K562 (cell line): ENCODE data around the gene URB2. TPM values are rescaled to one million over a fixed set of nuclear protein-coding genes. Genes with fewer than 3 reads are reported as not detected.

Experiments
- ATAC-seq: fragments of 200-7000 bp; cut with Tn5 transposase; 3 replicates; pipeline ENCODE4 v1.9.1; 2020; ENCODE audit warnings: moderate library complexity
- BruUV-seq: library from RNA; stranded (reverse); fragments of 400-500 nt; replicated peaks from 2 replicates; lab custom pipeline; 2021; lab: Mats Ljungman, UMichigan
- CTCF ChIA-PET: fragments of 300-600 bp; formaldehyde crosslinking; extraction: SDS; loops from one replicate; lab custom pipeline; 2021; ENCODE audit warnings: low intra/inter-chr PET ratio; lab: Yijun Ruan, JAX
- POLR2A ChIA-PET: fragments of 300-600, 350-650 bp; sonication (Branson Sonifier 250); formaldehyde crosslinking; extraction: SDS; loops from one replicate; lab custom pipeline; 2021; ENCODE audit warnings: antibody characterized with exemption, inconsistent platforms; lab: Yijun Ruan, JAX
- DNase-seq, 4 experiments: peaks; one replicate each; pipeline versions ENCODE4 v3.0.0 to v3.0.0-alpha.2; 2011 to 2018; ENCODE audit warnings: low spot score in 3 of 4, mixed read lengths in 3 of 4; ENCODE audit errors: extremely low read depth in 1 of 4
- FAIRE-seq: peaks from 2 replicates; lab custom pipeline; 2011; peaks lifted over from hg19 to GRCh38; lab: Jason Lieb, UNC
- H2AFZ ChIP-seq: 2 replicates; pipeline ENCODE4 v1.6.0; 2011; ENCODE audit warnings: low read depth, low read length, control low read depth, inconsistent platforms
- H3K27ac ChIP-seq: fragments of 200-600 bp; 3 replicates; pipeline ENCODE4 v1.8.0; 2011; ENCODE audit warnings: low read depth, mild to moderate bottlenecking, control low read depth, inconsistent platforms, low read length, moderate library complexity, mixed read lengths; ENCODE audit errors: extremely low read depth
- H3K27me3 ChIP-seq, 2 experiments: fragments of 300-600 bp in 1 of 2; 2 replicates in 1 of 2; 3 replicates in 1 of 2; pipeline versions ENCODE4 v1.6.0 to v1.8.0; 2011; ENCODE audit warnings: inconsistent platforms in 2 of 2, low read length in 2 of 2, mild to moderate bottlenecking in 1 of 2, mixed read lengths in 1 of 2, moderate library complexity in 1 of 2; ENCODE audit not compliant: control insufficient read depth in 2 of 2, insufficient read depth in 2 of 2
- H3K36me3 ChIP-seq: fragments of 300-600 bp; 3 replicates; pipeline ENCODE4 v1.8.0; 2011; ENCODE audit warnings: mild to moderate bottlenecking, low read length, inconsistent platforms; ENCODE audit not compliant: control insufficient read depth, insufficient read depth
- H3K4me1 ChIP-seq, 2 experiments: fragments of 200-600 bp in 1 of 2; replicated peaks in 1 of 2; 2 replicates in 1 of 2; 3 replicates in 1 of 2; pipeline versions ENCODE4 v1.5.1 to v1.8.0; 2011; ENCODE audit warnings: inconsistent platforms in 2 of 2, low read length in 2 of 2, mild to moderate bottlenecking in 1 of 2, mixed read lengths in 1 of 2, moderate library complexity in 1 of 2; ENCODE audit not compliant: control insufficient read depth in 2 of 2, insufficient read depth in 2 of 2
- H3K4me2 ChIP-seq: 2 replicates; pipeline ENCODE4 v1.6.1; 2011; ENCODE audit warnings: low read length, control low read depth, inconsistent platforms, mixed read lengths; ENCODE audit not compliant: insufficient read depth
- H3K4me3 ChIP-seq: fragments of 200-600 bp; sonication (generic), shearing (Covaris generic); 2 replicates; pipeline ENCODE4 v1.5.1; 2016; ENCODE audit warnings: control low read depth, inconsistent platforms
- H3K79me2 ChIP-seq: fragments of 200-600 bp; 3 replicates; pipeline ENCODE4 v1.8.0; 2011; ENCODE audit warnings: low read length, inconsistent platforms; ENCODE audit not compliant: control insufficient read depth, insufficient read depth
- H3K9ac ChIP-seq, 2 experiments: 2 replicates each; pipeline versions ENCODE4 v1.6.0 to v1.6.1; 2011; ENCODE audit warnings: low read depth in 2 of 2, low read length in 2 of 2, control low read depth in 1 of 2, inconsistent platforms in 1 of 2, mild to moderate bottlenecking in 1 of 2, mixed read lengths in 1 of 2; ENCODE audit not compliant: insufficient read depth in 1 of 2
- H3K9me1 ChIP-seq: one replicate; pipeline ENCODE4 v1.6.0; 2011; ENCODE audit warnings: inconsistent platforms, mild to moderate bottlenecking, low read length, moderate library complexity; ENCODE audit not compliant: control insufficient read depth, insufficient read depth
- H3K9me3 ChIP-seq: replicated peaks from 2 replicates; pipeline ENCODE4 v1.5.1; 2011; ENCODE audit warnings: low read depth, low read length, inconsistent platforms; ENCODE audit not compliant: control insufficient read depth, insufficient read depth
- H4K20me1 ChIP-seq: replicated peaks from 2 replicates; pipeline ENCODE4 v1.6.1; 2011; ENCODE audit warnings: low read length, inconsistent platforms, mixed read lengths; ENCODE audit not compliant: control insufficient read depth, insufficient read depth
- DMBX1 ChIP-seq: fragments of 250-450 bp; sonication (Bioruptor Pico); IDR thresholded peaks from 2 replicates; pipeline ENCODE4 v1.8.0; 2022; ENCODE audit warnings: inconsistent platforms, mild to moderate bottlenecking, moderate library complexity, borderline replicate concordance
- HDAC2 ChIP-seq: fragments of 450-650 bp; IDR thresholded peaks from 2 replicates; pipeline ENCODE4 v1.6.1; 2016; ENCODE audit warnings: mild to moderate bottlenecking
- LCOR ChIP-seq: sonication (generic); formaldehyde crosslinking; IDR thresholded peaks from 2 replicates; pipeline ENCODE4 v1.8.0; 2022; ENCODE audit warnings: mild to moderate bottlenecking, missing genetic modification reagents
- MTF1 ChIP-seq: fragments of 250-450 bp; sonication (Bioruptor Pico); IDR thresholded peaks from 2 replicates; pipeline ENCODE4 v1.9.0; 2021; ENCODE audit warnings: moderate library complexity, mild to moderate bottlenecking, inconsistent platforms, borderline replicate concordance
- MYBL2 ChIP-seq, 2 experiments: fragments of 450-650 bp in 1 of 2; sonication (generic) in 1 of 2; formaldehyde crosslinking in 1 of 2; IDR thresholded peaks; 2 replicates each; pipeline versions ENCODE4 v1.6.1 to v1.8.1; 2017 to 2022; ENCODE audit warnings: borderline replicate concordance in 1 of 2, inconsistent platforms in 1 of 2, low read depth in 1 of 2, mild to moderate bottlenecking in 1 of 2, missing genetic modification reagents in 1 of 2, moderate library complexity in 1 of 2
- XRCC4 ChIP-seq: IDR thresholded peaks from one replicate; pipeline ENCODE4 v1.6.1; 2011; ENCODE audit not compliant: insufficient read depth, insufficient read length; ENCODE audit errors: extremely low read depth
- YBX1 ChIP-seq: fragments of 450-650 bp; IDR thresholded peaks from 2 replicates; pipeline ENCODE4 v1.7.1; 2016; ENCODE audit warnings: mild to moderate bottlenecking
- YY1 ChIP-seq, 3 experiments: IDR thresholded peaks; 2 replicates each; pipeline ENCODE4 v1.6.1; 2011; ENCODE audit warnings: low read length in 2 of 3, mild to moderate bottlenecking in 2 of 3, moderate library complexity in 2 of 3, borderline replicate concordance in 1 of 3, control low read depth in 1 of 3, low read depth in 1 of 3; ENCODE audit not compliant: insufficient read depth in 3 of 3, insufficient replicate concordance in 2 of 3, control insufficient read depth in 1 of 3, insufficient read length in 1 of 3; ENCODE audit errors: extremely low read depth in 1 of 3
- ZNF274 ChIP-seq: IDR thresholded peaks from 2 replicates; pipeline ENCODE4 v1.6.1; 2011; ENCODE audit warnings: low read depth, mild to moderate bottlenecking, low read length, moderate library complexity, borderline replicate concordance
- ZNF311 ChIP-seq: fragments of 250-450 bp; sonication (Bioruptor Pico); IDR thresholded peaks from 2 replicates; pipeline ENCODE4 v1.4.0; 2020; ENCODE audit warnings: mild to moderate bottlenecking, moderate library complexity
- ZZZ3 ChIP-seq: fragments of 450-650 bp; IDR thresholded peaks from 2 replicates; pipeline ENCODE4 v1.6.1; 2016; ENCODE audit warnings: antibody characterized with exemption, mild to moderate bottlenecking, moderate library complexity
- WGBS: fragments of 100-300 bp; shearing (Covaris generic); methylation state at CpG from one replicate; pipeline ENCODE4 v1.1.6; 2016; ENCODE audit warnings: low coverage, mixed read lengths; ENCODE audit not compliant: insufficient coverage; ENCODE audit errors: missing lambda C conversion rate; 5-methylcytosine and 5-hydroxymethylcytosine counted together
- in situ Hi-C: fragments of 300-500 bp; cut with MboI; formaldehyde crosslinking; loops from 4 replicates; pipeline ENCODE4 v1.15.0; 2018; ENCODE audit warnings: inconsistent platforms, mixed read lengths
- intact Hi-C: fragments of 100-400 bp; cut with micrococcal nuclease; formaldehyde crosslinking; loops from 2 replicates; pipeline ENCODE4 v1.14.2; 2022
- polyA plus RNA-seq, 8 experiments: library from polyadenylated mRNA; depleted of rRNA in 4 of 8; stranded (reverse) in 5 of 8; unstranded in 3 of 8; fragments of >200 nt; fragmentation: Nextera tagmentation in 2 of 8; fragmentation: Illumina TruSeq in 1 of 8; extraction: Ambion mirVana in 2 of 8; extraction: Trizol in 1 of 8; gene quantifications; 2 replicates each; pipeline versions ENCODE4 v1.2.1 to v1.2.3, GENCODE V29; 2011 to 2014; ENCODE audit warnings: inconsistent platforms in 1 of 8, missing spikeins in 1 of 8
- total RNA-seq, 7 experiments: library from RNA; depleted of rRNA in 6 of 7; stranded (reverse); fragments of >200 nt in 6 of 7; fragmentation: Illumina TruSeq in 2 of 7; extraction: Trizol in 2 of 7; gene quantifications; 2 replicates each; pipeline versions ENCODE4 v1.2.1 to v1.2.3, GENCODE V29; 2011 to 2021; ENCODE audit warnings: low replicate concordance in 1 of 7
- TF ChIP-seq, protein P1 (sequence below): fragments of 250-450 bp; sonication (Bioruptor Pico); IDR thresholded peaks from 2 replicates; pipeline ENCODE4 v1.4.0; 2020; ENCODE audit warnings: mild to moderate bottlenecking, moderate library complexity
- TF ChIP-seq, protein P2 (sequence below), 2 experiments: IDR thresholded peaks in 1 of 2; conservative IDR thresholded peaks in 1 of 2; 2 replicates each; pipeline ENCODE4 v1.6.1; 2016; ENCODE audit warnings: low read depth in 2 of 2, mild to moderate bottlenecking in 1 of 2, missing compliant biosample characterization in 1 of 2, missing genetic modification characterization in 1 of 2, moderate library complexity in 1 of 2
- TF ChIP-seq, protein P3 (sequence below): fragments of 450-650 bp; conservative IDR thresholded peaks from 2 replicates; pipeline ENCODE4 v1.6.1; 2016; ENCODE audit warnings: missing genetic modification characterization, low read depth, mild to moderate bottlenecking, missing compliant biosample characterization, moderate library complexity

URB2 gene
- total and polyA plus RNA-seq, 9 of the 15 experiments (the other 6 are each of a cell fraction or from before 2014, with no cell fraction given): 2.8 to 28.3 (median 19.0) TPM

- TF ChIP-seq MYBL2 (IDR thresholded peaks at IDR 0.05; ENCODE audit: low read depth) (no peak), MYBL2 (CRISPR knock-in tag; IDR thresholded peaks at IDR 0.05; ENCODE audit: borderline replicate concordance) (no peak), LCOR (CRISPR knock-in tag) (no peak), MTF1 (CRISPR knock-in tag) (no peak), YBX1 (no peak), ZZZ3 (no peak)
- TF ChIP-seq, protein P1, sequence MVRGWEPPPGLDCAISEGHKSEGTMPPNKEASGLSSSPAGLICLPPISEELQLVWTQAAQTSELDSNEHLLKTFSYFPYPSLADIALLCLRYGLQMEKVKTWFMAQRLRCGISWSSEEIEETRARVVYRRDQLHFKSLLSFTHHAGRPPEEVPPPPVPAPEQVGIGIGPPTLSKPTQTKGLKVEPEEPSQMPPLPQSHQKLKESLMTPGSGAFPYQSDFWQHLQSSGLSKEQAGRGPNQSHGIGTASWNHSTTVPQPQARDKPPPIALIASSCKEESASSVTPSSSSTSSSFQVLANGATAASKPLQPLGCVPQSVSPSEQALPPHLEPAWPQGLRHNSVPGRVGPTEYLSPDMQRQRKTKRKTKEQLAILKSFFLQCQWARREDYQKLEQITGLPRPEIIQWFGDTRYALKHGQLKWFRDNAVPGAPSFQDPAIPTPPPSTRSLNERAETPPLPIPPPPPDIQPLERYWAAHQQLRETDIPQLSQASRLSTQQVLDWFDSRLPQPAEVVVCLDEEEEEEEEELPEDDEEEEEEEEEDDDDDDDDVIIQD: no peak
Observed at GRCh38 chr1:229672246-229672645, 46.2 kb downstream of the URB2 start (continued).

DNA sequence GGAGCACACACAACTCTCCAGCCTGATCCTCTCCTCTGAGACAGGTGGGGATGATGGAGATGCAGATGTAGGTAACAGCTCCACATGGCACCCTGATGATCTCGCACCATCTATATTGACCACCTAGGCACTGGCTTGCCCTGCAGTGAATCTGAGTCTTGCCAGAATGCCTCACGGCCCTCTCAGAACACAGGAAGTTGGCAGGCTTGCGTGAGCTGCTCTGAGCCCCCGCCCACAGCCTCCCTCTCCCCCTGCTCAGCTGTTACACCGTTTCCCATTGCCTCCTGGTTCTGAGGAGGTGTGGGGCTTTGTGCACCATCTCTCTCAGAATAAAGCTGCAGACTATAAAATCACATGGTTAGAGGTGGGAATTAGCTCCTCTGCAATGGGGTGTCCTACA, 48.0 kb downstream of the URB2 start:
- WGBS: 31% methylated on average over 5 of the region's 5 CpGs
- FAIRE-seq (no peak), ATAC-seq (no peak), DNase-seq (peak in 1 of 4 experiments; percentile 1)
- H3K9ac ChIP-seq: no peak overlapping the region
- in situ Hi-C loops (no loop called here), intact Hi-C loops (no loop called here)
- H4K20me1 ChIP-seq: no peaks in the 10 kb centered on the region
- no peak overlapping the region for H3K4me3 ChIP-seq
- no peaks in the 10 kb centered on the region for H3K4me1 ChIP-seq
- H3K79me2 ChIP-seq: no peaks in the 10 kb centered on the region
- POLR2A ChIA-PET: interaction anchor here (1.3 kb wide), 1 partner anchor 11 kb away, joined by 4 read pairs; no protein-coding TSS in a partner anchor
- H3K9me3 ChIP-seq: no peaks in the 10 kb centered on the region
- CTCF ChIA-PET: no interaction called here
- H2AFZ ChIP-seq: no peak overlapping the region
- no TSS peak for BruUV-seq
- H3K36me3 ChIP-seq: no peaks in the 10 kb centered on the region; the same call in 2 of the 3 replicates
- no peak overlapping the region for H3K27ac ChIP-seq
- H3K4me2 ChIP-seq: no peak overlapping the region
- H3K9me1 ChIP-seq: no peaks in the 10 kb centered on the region
- no peaks in the 10 kb centered on the region for H3K27me3 ChIP-seq
- TF ChIP-seq ZNF311: no peak
- no peak for TF ChIP-seq YY1 (IDR thresholded peaks at IDR 0.05; ENCODE audit: borderline replicate concordance in 1 of 3, control insufficient read depth in 1 of 3, extremely low read depth in 1 of 3, insufficient read depth in 3 of 3, insufficient read length in 1 of 3, insufficient replicate concordance in 2 of 3, low read depth in 1 of 3, low read length in 2 of 3)
- no peak for TF ChIP-seq DMBX1 (CRISPR knock-in tag)
- TF ChIP-seq HDAC2: no peak
- TF ChIP-seq, protein P2, sequence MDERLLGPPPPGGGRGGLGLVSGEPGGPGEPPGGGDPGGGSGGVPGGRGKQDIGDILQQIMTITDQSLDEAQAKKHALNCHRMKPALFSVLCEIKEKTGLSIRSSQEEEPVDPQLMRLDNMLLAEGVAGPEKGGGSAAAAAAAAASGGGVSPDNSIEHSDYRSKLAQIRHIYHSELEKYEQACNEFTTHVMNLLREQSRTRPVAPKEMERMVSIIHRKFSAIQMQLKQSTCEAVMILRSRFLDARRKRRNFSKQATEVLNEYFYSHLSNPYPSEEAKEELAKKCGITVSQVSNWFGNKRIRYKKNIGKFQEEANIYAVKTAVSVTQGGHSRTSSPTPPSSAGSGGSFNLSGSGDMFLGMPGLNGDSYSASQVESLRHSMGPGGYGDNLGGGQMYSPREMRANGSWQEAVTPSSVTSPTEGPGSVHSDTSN (CRISPR knock-in tag; IDR thresholded peaks at IDR 0.05; ENCODE audit: low read depth): no peak
- TF ChIP-seq, protein P2 (tag; conservative IDR thresholded peaks at IDR 0.05; ENCODE audit: low read depth): no peak
- TF ChIP-seq ZNF274: no peak
- TF ChIP-seq, protein P3, sequence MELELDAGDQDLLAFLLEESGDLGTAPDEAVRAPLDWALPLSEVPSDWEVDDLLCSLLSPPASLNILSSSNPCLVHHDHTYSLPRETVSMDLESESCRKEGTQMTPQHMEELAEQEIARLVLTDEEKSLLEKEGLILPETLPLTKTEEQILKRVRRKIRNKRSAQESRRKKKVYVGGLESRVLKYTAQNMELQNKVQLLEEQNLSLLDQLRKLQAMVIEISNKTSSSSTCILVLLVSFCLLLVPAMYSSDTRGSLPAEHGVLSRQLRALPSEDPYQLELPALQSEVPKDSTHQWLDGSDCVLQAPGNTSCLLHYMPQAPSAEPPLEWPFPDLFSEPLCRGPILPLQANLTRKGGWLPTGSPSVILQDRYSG: no peak
- no peak for TF ChIP-seq XRCC4
